Gastrocnemius medialis (tissue), 4 donors: Measurements from ENCODE around the gene ZBTB3. TPM values are rescaled to one million over a fixed set of nuclear protein-coding genes. Genes with fewer than 3 reads are reported as not detected.
"Not testable (repeated sequence)": the region's sequence is repeated elsewhere in the genome, so short reads cannot be mapped to it uniquely, and the experiment has no call there.

Source experiments
- ATAC-seq, 2 donors: fragments of 150-250 bp; one replicate each; pipeline ENCODE4 v1.9.1; 2016
- DNase-seq, 2 donors: peaks; one replicate each; pipeline ENCODE4 v3.0.0-alpha.2; 2019
- H3K27ac ChIP-seq, 4 donors: fragments of 200-600 bp; sonication (generic); 1 replicate in 1 of 4; 2 replicates in 3 of 4; pipeline ENCODE4 v1.5.1; 2016 to 2018; ENCODE audit warnings: mild to moderate bottlenecking in 2 of 4, moderate library complexity in 1 of 4
- H3K27me3 ChIP-seq, 3 donors: fragments of 200-600 bp; sonication (generic) in 2 of 3; 1 replicate in 1 of 3; 2 replicates in 2 of 3; pipeline versions ENCODE4 v1.5.1 to v1.6.0; 2016 to 2019; ENCODE audit warnings: mild to moderate bottlenecking in 1 of 3, moderate library complexity in 1 of 3
- H3K36me3 ChIP-seq, 2 donors: fragments of 200-600 bp; sonication (generic) in 1 of 2; one replicate each; pipeline ENCODE4 v1.5.1; 2017 to 2018
- H3K4me1 ChIP-seq, 2 donors: fragments of 200-600 bp; sonication (generic) in 1 of 2; one replicate each; pipeline ENCODE4 v1.5.1; 2016 to 2017; ENCODE audit warnings: mild to moderate bottlenecking in 2 of 2
- H3K4me3 ChIP-seq, 4 donors: fragments of 200-600 bp; sonication (generic) in 3 of 4; 1 replicate in 1 of 4; 2 replicates in 3 of 4; pipeline ENCODE4 v1.5.1; 2016 to 2019; ENCODE audit warnings: mild to moderate bottlenecking in 2 of 4
- H3K9me3 ChIP-seq, 3 donors: fragments of 200-600 bp; sonication (generic) in 2 of 3; 1 replicate in 1 of 3; 2 replicates in 2 of 3; pipeline ENCODE4 v1.5.1; 2016 to 2019
- CTCF ChIP-seq, 5 experiments: fragments of 450-650 bp in 3 of 5; fragments of 200-600 bp in 2 of 5; sonication (generic) in 2 of 5; IDR thresholded peaks in 4 of 5; conservative IDR thresholded peaks in 1 of 5; 1 replicate in 4 of 5; 2 replicates in 1 of 5; pipeline ENCODE4 v1.5.1; 2016 to 2019; ENCODE audit warnings: antibody characterized with exemption in 5 of 5, mild to moderate bottlenecking in 3 of 5, moderate library complexity in 3 of 5
- POLR2A ChIP-seq, 2 donors: fragments of 450-650 bp; IDR thresholded peaks; one replicate each; pipeline ENCODE4 v1.6.1; 2017; ENCODE audit warnings: antibody characterized with exemption in 2 of 2, mild to moderate bottlenecking in 2 of 2, moderate library complexity in 2 of 2
- in situ Hi-C, 4 donors: fragments of 200-750 bp; cut with MboI; loops; one replicate each; pipeline versions ENCODE4 v1.15.0 to v1.8.0; 2017; ENCODE audit warnings: low sequenced_read_pairs in 4 of 4
- intact Hi-C: fragments of 100-400 bp; cut with DNase I; formaldehyde crosslinking; loops from one replicate; pipeline ENCODE4 v1.15.1; 2023; ENCODE audit warnings: low total_unique reads
- total RNA-seq, 4 donors: library from RNA; depleted of rRNA; stranded (reverse); fragments of >200 nt; gene quantifications; one replicate each; pipeline versions ENCODE4 v1.1.0 to v1.2.3, GENCODE V29; 2016

ZBTB3 gene
- total RNA-seq, 4 donors from 2014 or later: 5.6 to 10.5 (median 7.7) TPM

- ATAC-seq: no peak
- intact Hi-C loops: no loop called here
- H3K4me1 ChIP-seq: no peaks in the 10 kb centered on the region
- peaks cover 0 to 83% of the 10 kb centered on the region in 2 donors for H3K36me3 ChIP-seq
- DNase-seq: no peak
- H3K4me3 ChIP-seq: no peak overlapping the region
- H3K27me3 ChIP-seq: no peaks in the 10 kb centered on the region
- TF ChIP-seq POLR2A (IDR thresholded peaks at IDR 0.05) (no peak), CTCF (IDR thresholded peaks at IDR 0.05 in 4 of 5, conservative IDR thresholded peaks at IDR 0.05 in 1 of 5) (no peak)
- in situ Hi-C loops: no loop called here
- H3K27ac ChIP-seq: no peak overlapping the region
- H3K9me3 ChIP-seq: no peaks in the 10 kb centered on the region
These were observed 16.8 kb downstream of the ZBTB3 start for GRCh38 chr11:62737196-62737595.

DNA sequence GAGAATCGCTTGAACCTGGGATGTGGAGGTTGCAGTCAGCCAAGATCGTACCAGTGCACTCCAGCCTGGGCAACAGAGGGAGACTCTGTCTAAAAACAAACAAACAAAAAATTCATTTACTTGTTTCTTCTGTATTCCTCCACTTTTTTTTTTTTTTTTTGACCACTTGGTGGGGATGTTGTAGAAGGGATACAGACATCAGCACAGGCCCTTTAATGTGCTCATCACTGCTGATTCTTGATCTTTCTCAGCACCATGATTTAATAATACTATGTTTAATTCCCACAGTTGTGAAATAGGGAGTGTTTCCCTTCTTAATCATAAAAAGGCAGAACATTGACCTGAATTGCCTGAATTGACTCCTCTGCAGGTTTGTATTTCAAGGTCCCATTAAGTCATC lies 21.1 kb downstream of the ZBTB3 start:
- TF ChIP-seq CTCF (IDR thresholded peaks at IDR 0.05 in 4 of 5, conservative IDR thresholded peaks at IDR 0.05 in 1 of 5): no peak
- TF ChIP-seq POLR2A (IDR thresholded peaks at IDR 0.05): no peak
- intact Hi-C loops (no loop called here), in situ Hi-C loops (no loop called here)
- H3K36me3 ChIP-seq: peaks cover 0 to 49% of the 10 kb centered on the region in 2 donors
- no peak for ATAC-seq
- H3K9me3 ChIP-seq: no peaks in the 10 kb centered on the region
- no peak overlapping the region for H3K27ac ChIP-seq
- H3K4me1 ChIP-seq: peaks cover 18% of the 10 kb centered on the region in 2 donors
- no peaks in the 10 kb centered on the region for H3K27me3 ChIP-seq
- DNase-seq: no peak
- H3K4me3 ChIP-seq: no peak overlapping the region

DNA sequence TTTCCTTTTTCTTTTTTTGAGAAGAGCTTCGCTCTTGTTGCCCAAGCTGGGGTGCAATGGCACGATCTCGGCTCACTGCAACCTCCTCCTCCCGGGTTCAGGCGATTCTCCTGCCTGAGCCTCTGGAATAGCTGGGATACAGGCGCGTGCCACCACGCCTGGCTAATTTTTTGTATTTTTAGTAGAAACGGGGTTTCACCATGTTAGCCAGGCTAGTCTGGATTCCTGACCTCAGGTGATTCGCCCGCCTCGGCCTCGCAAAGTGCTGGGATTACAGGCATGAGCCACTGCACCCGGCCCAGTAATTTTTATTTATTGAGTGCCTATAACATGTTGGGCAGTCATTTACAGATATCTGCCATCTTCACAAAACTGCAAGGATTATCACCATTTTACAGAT lies 23.9 kb downstream of the ZBTB3 start:
- H3K4me3 ChIP-seq: peak overlapping the region in 3 of 4 donors; percentile 63 to 95 (median 79)

GRCh38 chr11:62728171-62728988 lies 25.6 kb downstream of the ZBTB3 start, which contains the start of gene TTC9C:
Gene TTC9C, plus strand, starts transcription at chr11:62728486. Its CDS starts 363 bp downstream, at chr11:62728849.
- ATAC-seq: peak; percentile 63 to 70
- Histone ChIP-seq H3K9me3 (no peaks in the 10 kb centered on the region), H3K4me3 (peak within 1 kb of the TSS; percentile 63 to 95 (median 80)), H3K27me3 (no peaks in the 10 kb centered on the region), H3K27ac (peak within 1 kb of the TSS; percentile 87 to 94 (median 90)), H3K4me1 (peaks cover 42 to 47% of the 10 kb centered on the region in 2 donors), H3K36me3 (peaks cover 0 to 15% of the 10 kb centered on the region in 2 donors)
- in situ Hi-C loops (no loop called here), intact Hi-C loops (loop anchor here (5.0 kb wide), 1 partner anchor 129 kb away; no protein-coding TSS in a partner anchor)
- DNase-seq: peak; percentile 78 to 85
- no peak for TF ChIP-seq CTCF (IDR thresholded peaks at IDR 0.05 in 4 of 5, conservative IDR thresholded peaks at IDR 0.05 in 1 of 5)
- TF ChIP-seq POLR2A (IDR thresholded peaks at IDR 0.05): peak; percentile 60 to 85

More for the DNA sequence above, 23.9 kb downstream of the ZBTB3 start:
- intact Hi-C loops, DNase-seq, in situ Hi-C loops, H3K9me3 ChIP-seq, ATAC-seq, H3K27me3 ChIP-seq: not testable (repeated sequence)
- Histone ChIP-seq H3K36me3 (peaks cover 0 to 26% of the 10 kb centered on the region in 2 donors), H3K27ac (peak overlapping the region; percentile 87 to 94 (median 90)), H3K4me1 (peaks cover 25 to 30% of the 10 kb centered on the region in 2 donors)

GRCh38 chr11:62727872-62728170 lies 26.1 kb downstream of the ZBTB3 start:
- H3K4me3 ChIP-seq: peak overlapping the region; percentile 63 to 95 (median 80)
- ATAC-seq: peak; percentile 87 to 89
- H3K27ac ChIP-seq: peak overlapping the region; percentile 87 to 94 (median 90)
- DNase-seq: peak; percentile 89 to 90
- intact Hi-C loops (loop anchor here (1.0 to 5.0 kb wide), 5 partner anchors 19 to 129 kb away; partner anchors contain the start of genes TMEM179B, UBXN1 and ZBTB3), in situ Hi-C loops (no loop called here)
- H3K27me3 ChIP-seq: no peaks in the 10 kb centered on the region
- no peaks in the 10 kb centered on the region for H3K9me3 ChIP-seq
- peaks cover 44 to 47% of the 10 kb centered on the region in 2 donors for H3K4me1 ChIP-seq
- H3K36me3 ChIP-seq: peaks cover 0 to 16% of the 10 kb centered on the region in 2 donors
- no peak for TF ChIP-seq CTCF (IDR thresholded peaks at IDR 0.05 in 4 of 5, conservative IDR thresholded peaks at IDR 0.05 in 1 of 5)
- TF ChIP-seq POLR2A (IDR thresholded peaks at IDR 0.05): no peak
